ENCODE measurements around the gene SUGCT.
A peak's percentile ranks its signal among the peaks of the same experiment; 100 is the strongest.

The SUGCT gene

GRCh38 chr7:40432046-40432445, 297.2 kb downstream of the SUGCT start:
- TF ChIP-seq CTCF (conservative IDR thresholded peaks at IDR 0.05; ENCODE audit: low read depth, low read length): no peak
- no peak overlapping the region for H3K4me3 ChIP-seq (ENCODE audit: low read depth, low read length)
- DNase-seq (ENCODE audit: low read depth): no peak

GRCh38 chr7:40436710-40437109, 301.9 kb downstream of the SUGCT start:
- no peak overlapping the region for H3K4me3 ChIP-seq (ENCODE audit: low read depth, low read length)
- TF ChIP-seq CTCF (conservative IDR thresholded peaks at IDR 0.05; ENCODE audit: low read depth, low read length): no peak
- peak; percentile 35 for DNase-seq (ENCODE audit: low read depth)

GRCh38 chr7:40437498-40437897, 302.7 kb downstream of the SUGCT start:
- no peak overlapping the region for H3K4me3 ChIP-seq (ENCODE audit: low read depth, low read length)
- no peak for TF ChIP-seq CTCF (conservative IDR thresholded peaks at IDR 0.05; ENCODE audit: low read depth, low read length)
- DNase-seq (ENCODE audit: low read depth): peak; percentile 97

- no peak overlapping the region for H3K4me3 ChIP-seq (ENCODE audit: low read depth, low read length)
- DNase-seq (ENCODE audit: low read depth): peak; percentile 60
- TF ChIP-seq CTCF (conservative IDR thresholded peaks at IDR 0.05; ENCODE audit: low read depth, low read length): no peak
Measured at GRCh38 chr7:40437936-40438634, 303.3 kb downstream of the SUGCT start.

- TF ChIP-seq CTCF (conservative IDR thresholded peaks at IDR 0.05; ENCODE audit: low read depth, low read length): no peak
- no peak overlapping the region for H3K4me3 ChIP-seq (ENCODE audit: low read depth, low read length)
Measured at GRCh38 chr7:40439686-40440085, 304.9 kb downstream of the SUGCT start.

GRCh38 chr7:40447345-40447744, 312.5 kb downstream of the SUGCT start:
- no peak for DNase-seq (ENCODE audit: low read depth)
- no peak for TF ChIP-seq CTCF (conservative IDR thresholded peaks at IDR 0.05; ENCODE audit: low read depth, low read length)
- no peak overlapping the region for H3K4me3 ChIP-seq (ENCODE audit: low read depth, low read length)

More at GRCh38 chr7:40439686-40440085, 304.9 kb downstream of the SUGCT start:
- no peak for DNase-seq (ENCODE audit: low read depth)

- TF ChIP-seq CTCF (conservative IDR thresholded peaks at IDR 0.05; ENCODE audit: low read depth, low read length): no peak
- peak; percentile 82 for DNase-seq (ENCODE audit: low read depth)
- H3K4me3 ChIP-seq (ENCODE audit: low read depth, low read length): no peak overlapping the region
Measured at GRCh38 chr7:40455485-40455884, 320.7 kb downstream of the SUGCT start.

Measured in choroid plexus epithelial cell (primary cell).